ENCODE measurements around the gene MTFR1L.

GRCh38 chr1:25829046-25829445, 9.3 kb downstream of the MTFR1L start:
- no peak for TF ChIP-seq CTCF (IDR thresholded peaks at IDR 0.05)
- no peak for TF ChIP-seq POLR2A (IDR thresholded peaks at IDR 0.05)

Data from heart left ventricle (tissue), 13 donors.